ENCODE results near the gene DOCK11.
"Not testable (repeated sequence)": the region's sequence is repeated elsewhere in the genome, so short reads cannot be mapped to it uniquely, and the experiment has no call there.

Gene DOCK11

DNA sequence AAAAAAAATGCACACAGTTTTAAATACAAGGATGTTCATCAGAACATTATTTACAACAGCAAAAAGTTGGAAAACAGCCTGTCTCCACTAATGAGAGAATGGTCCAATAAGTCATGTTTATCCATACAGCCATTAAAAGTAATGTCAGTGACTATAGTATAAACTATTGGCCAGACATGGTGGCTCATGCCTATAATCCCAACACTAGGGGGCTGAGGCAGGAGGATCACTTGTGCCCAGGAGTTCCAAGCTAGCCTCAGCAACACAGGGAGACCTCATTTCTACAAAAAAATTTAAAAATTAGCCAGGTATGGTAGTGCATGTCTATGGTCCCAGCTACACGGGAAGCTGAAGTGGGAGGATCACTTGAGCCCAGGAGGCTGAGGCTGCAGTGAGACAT, 183.7 kb downstream of the DOCK11 start:
- Histone ChIP-seq H3K9me3 (replicated peaks; ENCODE audit: low read length) (no peaks in the 10 kb centered on the region), H3K4me1 (ENCODE audit: control insufficient read depth, insufficient read depth, low read length) (no peaks in the 10 kb centered on the region), H3K4me3 (ENCODE audit: low read length) (no peak overlapping the region), H3K4me2 (ENCODE audit: low read length) (no peak overlapping the region), H3K36me3 (ENCODE audit: insufficient read depth, low read length) (no peaks in the 10 kb centered on the region), H3K9ac (ENCODE audit: low read depth, low read length) (no peak overlapping the region), H3K27me3 (ENCODE audit: control insufficient read depth, insufficient read depth, low read length) (no peaks in the 10 kb centered on the region)

DNA sequence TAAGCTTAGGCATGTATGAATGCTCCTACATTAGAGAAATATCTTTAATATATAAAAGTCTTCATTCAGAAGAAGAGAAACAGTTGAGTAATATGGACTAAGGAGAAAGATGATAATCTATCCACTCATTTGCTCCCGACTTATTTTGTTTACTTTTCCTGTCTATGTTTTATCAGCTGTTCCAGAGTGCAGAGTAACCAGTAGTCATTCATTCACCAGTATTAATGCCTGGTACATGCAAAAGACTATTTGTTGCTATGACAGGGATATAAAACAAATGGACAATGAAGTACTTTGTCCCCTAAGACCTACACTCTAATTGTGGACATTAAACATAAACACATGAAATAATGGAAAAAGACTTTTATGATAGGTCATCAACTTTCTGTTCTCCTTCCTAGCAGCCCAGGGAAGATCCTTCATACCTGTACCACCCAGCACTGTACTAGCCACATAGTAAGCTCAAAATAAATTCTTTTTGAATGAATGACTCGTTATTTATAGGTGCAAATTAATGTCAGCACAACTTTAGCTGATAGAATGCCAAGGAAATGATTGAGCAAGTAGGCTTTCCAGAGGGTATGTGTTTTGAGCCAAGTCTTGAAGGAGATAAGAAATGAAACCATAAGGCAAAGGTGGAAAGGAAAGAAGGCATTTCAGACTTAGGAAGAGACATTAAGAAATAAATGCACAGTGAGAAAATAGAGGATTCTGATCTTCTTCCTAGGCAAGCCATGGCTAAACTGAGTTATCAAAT, 186.8 kb downstream of the DOCK11 start:
- H3K9me3 ChIP-seq (replicated peaks; ENCODE audit: low read length), result no peaks in the 10 kb centered on the region
- H3K9ac ChIP-seq (ENCODE audit: low read depth, low read length), result no peak overlapping the region
- H3K4me3 ChIP-seq (ENCODE audit: low read length), result no peak overlapping the region
- no peaks in the 10 kb centered on the region for H3K27me3 ChIP-seq (ENCODE audit: control insufficient read depth, insufficient read depth, low read length)
- H3K4me1 ChIP-seq (ENCODE audit: control insufficient read depth, insufficient read depth, low read length), result no peaks in the 10 kb centered on the region
- no peak overlapping the region for H3K4me2 ChIP-seq (ENCODE audit: low read length)
- no peaks in the 10 kb centered on the region for H3K36me3 ChIP-seq (ENCODE audit: insufficient read depth, low read length)

DNA sequence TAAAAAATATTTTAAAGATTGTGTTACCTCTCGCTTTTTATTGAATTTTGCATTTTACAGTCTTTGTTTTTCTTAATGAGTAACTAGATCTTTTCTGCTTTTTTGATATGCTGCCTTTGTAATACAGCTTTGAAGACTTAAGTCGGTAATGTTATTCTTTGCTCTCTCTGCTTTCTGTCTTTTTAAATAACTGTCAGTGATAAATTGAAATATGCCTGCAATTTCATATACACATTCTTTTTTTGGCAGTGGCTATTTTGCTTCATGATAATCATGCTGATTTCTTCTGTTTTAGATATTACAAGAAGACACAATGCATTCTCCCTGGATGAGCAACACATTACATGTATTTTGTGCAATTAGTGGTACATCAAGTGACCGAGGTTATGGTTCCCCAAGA, 189.8 kb downstream of the DOCK11 start:
- no peak overlapping the region for H3K4me3 ChIP-seq (ENCODE audit: low read length)
- H3K4me1 ChIP-seq (ENCODE audit: control insufficient read depth, insufficient read depth, low read length), result no peaks in the 10 kb centered on the region
- H3K27me3 ChIP-seq (ENCODE audit: control insufficient read depth, insufficient read depth, low read length), result no peaks in the 10 kb centered on the region
- H3K9ac ChIP-seq (ENCODE audit: low read depth, low read length), result no peak overlapping the region
- no peaks in the 10 kb centered on the region for H3K36me3 ChIP-seq (ENCODE audit: insufficient read depth, low read length)
- H3K4me2 ChIP-seq (ENCODE audit: low read length), result no peak overlapping the region
- H3K9me3 ChIP-seq (replicated peaks; ENCODE audit: low read length), result no peaks in the 10 kb centered on the region

DNA sequence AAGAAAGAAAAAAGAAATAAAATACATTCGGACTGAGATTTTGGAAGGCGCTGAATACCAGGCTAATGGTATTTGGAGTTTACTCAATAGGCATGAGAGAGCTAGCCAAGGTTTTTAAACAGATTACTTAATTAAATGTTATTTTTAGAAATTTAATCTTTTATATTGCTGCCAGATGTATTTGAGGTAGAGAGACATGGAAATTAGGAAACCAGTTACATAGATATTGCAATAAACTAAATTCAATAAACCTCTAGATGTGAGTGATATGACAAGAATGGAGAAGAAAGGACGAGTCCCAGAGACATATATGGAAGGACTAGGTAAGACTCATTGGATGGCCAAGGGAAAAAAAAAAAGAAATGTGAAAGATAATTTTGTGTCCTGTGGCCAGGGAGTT, 193.3 kb downstream of the DOCK11 start:
- no peaks in the 10 kb centered on the region for H3K9me3 ChIP-seq (replicated peaks; ENCODE audit: low read length)
- H3K9ac ChIP-seq (ENCODE audit: low read depth, low read length), result no peak overlapping the region
- no peak overlapping the region for H3K4me3 ChIP-seq (ENCODE audit: low read length)
- H3K4me1 ChIP-seq (ENCODE audit: control insufficient read depth, insufficient read depth, low read length), result no peaks in the 10 kb centered on the region
- no peaks in the 10 kb centered on the region for H3K27me3 ChIP-seq (ENCODE audit: control insufficient read depth, insufficient read depth, low read length)
- H3K4me2 ChIP-seq (ENCODE audit: low read length), result no peak overlapping the region
- H3K36me3 ChIP-seq (ENCODE audit: insufficient read depth, low read length), result no peaks in the 10 kb centered on the region

DNA sequence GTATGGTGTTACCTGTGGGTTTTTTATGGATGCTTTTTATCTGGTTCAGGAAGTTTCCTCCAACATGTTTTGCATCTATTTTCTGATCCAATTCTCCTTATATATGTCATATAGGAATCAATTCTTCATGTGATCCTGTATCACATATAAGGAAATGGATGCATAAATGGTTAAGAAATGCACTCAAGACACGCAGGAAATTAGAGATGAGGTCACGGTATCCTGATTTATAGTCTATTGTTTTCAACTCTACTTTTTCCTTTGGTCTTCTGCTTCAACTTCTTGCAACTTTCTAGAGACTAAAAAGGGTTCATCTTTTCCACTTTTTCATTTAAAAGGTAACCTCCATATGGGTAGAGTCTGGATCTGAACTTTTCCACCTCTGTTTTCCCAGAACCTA, 198.2 kb downstream of the DOCK11 start:
- Histone ChIP-seq H3K36me3 (ENCODE audit: insufficient read depth, low read length) (no peaks in the 10 kb centered on the region), H3K4me3 (ENCODE audit: low read length) (no peak overlapping the region), H3K9me3 (replicated peaks; ENCODE audit: low read length) (no peaks in the 10 kb centered on the region), H3K9ac (ENCODE audit: low read depth, low read length) (no peak overlapping the region), H3K4me2 (ENCODE audit: low read length) (no peak overlapping the region), H3K4me1 (ENCODE audit: control insufficient read depth, insufficient read depth, low read length) (no peaks in the 10 kb centered on the region), H3K27me3 (ENCODE audit: control insufficient read depth, insufficient read depth, low read length) (no peaks in the 10 kb centered on the region)

DNA sequence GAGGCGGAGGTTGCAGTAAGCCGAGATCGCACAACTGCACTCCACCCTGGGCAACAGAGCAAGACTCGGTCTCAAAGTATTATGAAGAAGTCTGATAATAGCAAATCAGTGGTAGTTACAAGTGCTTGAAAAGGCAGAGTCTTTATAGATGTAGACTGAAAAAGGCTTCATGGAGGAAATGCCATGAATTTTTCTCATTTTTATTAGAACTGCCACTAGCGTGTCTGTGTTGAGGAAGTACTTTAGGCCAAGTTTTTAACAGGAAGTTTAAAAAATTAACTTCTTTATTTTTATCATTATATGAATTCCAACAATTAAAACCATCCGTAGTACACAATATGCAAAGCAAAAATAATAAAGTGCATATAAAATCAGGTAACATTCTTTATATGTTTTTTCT, 199.0 kb downstream of the DOCK11 start:
- Histone ChIP-seq H3K9ac (ENCODE audit: low read depth, low read length) (no peak overlapping the region), H3K4me3 (ENCODE audit: low read length) (no peak overlapping the region), H3K4me2 (ENCODE audit: low read length) (no peak overlapping the region), H3K9me3 (replicated peaks; ENCODE audit: low read length) (no peaks in the 10 kb centered on the region), H3K36me3 (ENCODE audit: insufficient read depth, low read length) (no peaks in the 10 kb centered on the region), H3K27me3 (ENCODE audit: control insufficient read depth, insufficient read depth, low read length) (no peaks in the 10 kb centered on the region), H3K4me1 (ENCODE audit: control insufficient read depth, insufficient read depth, low read length) (no peaks in the 10 kb centered on the region)

DNA sequence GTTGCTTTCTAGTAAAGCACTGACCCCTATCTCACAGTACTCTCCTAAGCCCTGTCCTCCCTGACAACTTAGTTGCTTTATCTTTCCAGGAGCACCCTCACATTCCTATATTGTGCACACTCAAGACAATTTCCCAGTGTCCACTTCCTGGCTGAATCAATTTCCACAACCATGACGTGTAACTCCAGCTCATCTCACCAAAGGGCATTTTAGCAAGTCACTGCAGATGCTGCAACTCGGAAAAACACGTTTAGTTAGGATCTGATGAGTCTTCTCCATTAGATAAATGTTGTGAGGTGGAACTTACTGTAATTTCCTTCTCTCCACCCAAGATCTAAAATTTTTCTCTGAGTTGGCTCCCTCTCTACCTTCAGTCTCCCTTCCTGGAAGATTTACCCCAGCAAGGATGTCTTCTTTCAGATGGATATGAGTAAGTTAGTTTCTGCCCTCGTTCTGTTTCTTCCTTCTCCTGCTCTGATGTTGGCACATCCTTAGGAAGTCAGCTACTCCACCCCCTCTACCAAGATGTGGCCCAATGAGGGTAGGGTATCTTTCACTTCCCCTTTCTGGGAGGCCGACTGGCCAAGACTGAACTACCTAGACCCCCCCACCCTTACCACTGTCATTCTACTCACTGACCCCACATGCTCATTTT, 203.0 kb downstream of the DOCK11 start:
- no peaks in the 10 kb centered on the region for H3K27me3 ChIP-seq (ENCODE audit: control insufficient read depth, insufficient read depth, low read length)
- no peaks in the 10 kb centered on the region for H3K9me3 ChIP-seq (replicated peaks; ENCODE audit: low read length)
- no peak overlapping the region for H3K9ac ChIP-seq (ENCODE audit: low read depth, low read length)
- H3K4me3 ChIP-seq (ENCODE audit: low read length), result no peak overlapping the region
- no peak overlapping the region for H3K4me2 ChIP-seq (ENCODE audit: low read length)
- H3K36me3 ChIP-seq (ENCODE audit: insufficient read depth, low read length), result no peaks in the 10 kb centered on the region
- H3K4me1 ChIP-seq (ENCODE audit: control insufficient read depth, insufficient read depth, low read length), result no peaks in the 10 kb centered on the region

DNA sequence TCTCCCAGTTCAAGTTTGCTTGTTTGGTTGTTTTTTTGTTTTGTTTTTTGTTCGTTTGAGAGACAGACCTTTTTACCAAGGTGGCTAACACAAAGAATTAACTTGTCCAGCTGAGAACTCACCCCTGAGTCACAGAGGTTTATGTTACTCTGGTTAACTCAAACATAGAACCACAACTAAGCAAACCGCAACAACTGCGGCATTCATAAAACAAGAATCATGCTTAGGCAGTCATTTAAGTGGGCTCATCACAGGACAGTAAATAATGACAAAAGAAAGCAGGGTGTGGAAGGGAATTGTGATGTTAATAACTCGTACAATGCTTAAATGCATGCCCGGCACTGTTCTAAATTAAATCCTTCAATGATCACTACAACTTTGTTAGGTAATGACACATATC, 207.1 kb downstream of the DOCK11 start:
- Histone ChIP-seq H3K9me3 (replicated peaks; ENCODE audit: low read length) (no peaks in the 10 kb centered on the region), H3K4me2 (ENCODE audit: low read length) (no peak overlapping the region), H3K36me3 (ENCODE audit: insufficient read depth, low read length) (no peaks in the 10 kb centered on the region), H3K9ac (ENCODE audit: low read depth, low read length) (no peak overlapping the region), H3K4me3 (ENCODE audit: low read length) (no peak overlapping the region), H3K4me1 (ENCODE audit: control insufficient read depth, insufficient read depth, low read length) (no peaks in the 10 kb centered on the region), H3K27me3 (ENCODE audit: control insufficient read depth, insufficient read depth, low read length) (no peaks in the 10 kb centered on the region)

DNA sequence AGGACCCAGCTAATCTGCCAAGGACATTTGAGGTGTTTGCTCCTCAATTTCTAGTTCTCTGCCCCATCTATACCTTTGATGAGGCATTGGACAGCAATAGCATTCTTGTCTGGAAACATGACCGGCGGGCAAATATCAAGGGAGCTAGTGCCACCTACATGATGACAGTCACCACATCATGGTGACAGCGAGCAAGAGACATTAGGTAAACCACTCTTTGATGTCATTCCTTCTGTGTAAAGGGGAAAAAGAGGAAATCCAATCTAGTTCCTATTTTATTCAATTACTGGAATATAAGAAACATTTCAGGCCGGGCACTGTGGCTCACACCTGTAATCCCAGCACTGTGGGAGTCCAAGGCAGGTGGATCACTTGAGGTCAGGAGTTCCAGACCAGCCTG, 211.1 kb downstream of the DOCK11 start:
- no peaks in the 10 kb centered on the region for H3K36me3 ChIP-seq (ENCODE audit: insufficient read depth, low read length)
- no peaks in the 10 kb centered on the region for H3K9me3 ChIP-seq (replicated peaks; ENCODE audit: low read length)
- H3K4me3 ChIP-seq (ENCODE audit: low read length), result no peak overlapping the region
- H3K9ac ChIP-seq (ENCODE audit: low read depth, low read length), result no peak overlapping the region
- no peaks in the 10 kb centered on the region for H3K4me1 ChIP-seq (ENCODE audit: control insufficient read depth, insufficient read depth, low read length)
- no peaks in the 10 kb centered on the region for H3K27me3 ChIP-seq (ENCODE audit: control insufficient read depth, insufficient read depth, low read length)
- no peak overlapping the region for H3K4me2 ChIP-seq (ENCODE audit: low read length)

DNA sequence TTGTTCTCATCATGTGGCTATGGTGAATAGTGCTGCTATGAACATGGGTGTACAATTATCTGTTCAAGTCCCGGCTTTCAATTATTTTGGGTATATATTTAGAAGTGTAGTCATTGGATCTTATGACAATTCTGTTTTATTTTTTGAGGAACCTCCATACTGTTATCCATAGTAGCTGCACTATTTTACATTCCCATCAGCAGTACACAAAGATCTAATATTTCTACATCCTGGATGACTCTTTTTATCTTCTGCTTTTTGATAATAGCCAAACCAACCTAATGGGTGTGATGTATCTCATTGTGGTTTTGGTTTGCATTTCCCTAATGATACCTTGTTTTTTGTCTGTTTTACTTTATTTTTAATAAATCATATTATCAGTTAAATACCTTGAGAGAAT, 218.9 kb downstream of the DOCK11 start:
- H3K4me3 ChIP-seq (ENCODE audit: low read length), result no peak overlapping the region
- H3K4me2 ChIP-seq (ENCODE audit: low read length), result no peak overlapping the region
- no peaks in the 10 kb centered on the region for H3K4me1 ChIP-seq (ENCODE audit: control insufficient read depth, insufficient read depth, low read length)
- no peak overlapping the region for H3K9ac ChIP-seq (ENCODE audit: low read depth, low read length)
- no peaks in the 10 kb centered on the region for H3K27me3 ChIP-seq (ENCODE audit: control insufficient read depth, insufficient read depth, low read length)
- H3K9me3 ChIP-seq (replicated peaks; ENCODE audit: low read length), result no peaks in the 10 kb centered on the region
- H3K36me3 ChIP-seq (ENCODE audit: insufficient read depth, low read length), result no peaks in the 10 kb centered on the region

DNA sequence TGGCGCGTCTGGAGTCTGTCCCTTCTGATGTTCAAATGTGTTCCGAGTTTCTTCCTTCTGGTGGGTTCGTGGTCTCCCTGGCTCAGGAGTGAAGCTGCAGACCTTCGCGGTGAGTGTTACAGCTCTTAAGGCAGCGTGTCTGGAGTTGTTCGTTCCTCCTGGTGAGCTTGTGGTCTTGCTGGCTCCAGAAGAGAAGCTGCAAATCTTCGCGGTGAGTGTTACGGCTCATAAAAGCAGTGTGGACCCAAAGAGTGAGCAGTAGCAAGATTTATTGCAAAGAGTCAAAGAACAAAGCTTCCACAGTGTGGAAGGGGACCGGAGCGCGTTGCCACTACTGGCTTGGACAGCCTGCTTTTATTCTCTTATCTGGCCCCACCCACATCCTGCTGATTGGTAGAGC, 220.3 kb downstream of the DOCK11 start:
- not testable (repeated sequence) for H3K4me1 ChIP-seq (ENCODE audit: control insufficient read depth, insufficient read depth, low read length); H3K27me3 ChIP-seq (ENCODE audit: control insufficient read depth, insufficient read depth, low read length)

DNA sequence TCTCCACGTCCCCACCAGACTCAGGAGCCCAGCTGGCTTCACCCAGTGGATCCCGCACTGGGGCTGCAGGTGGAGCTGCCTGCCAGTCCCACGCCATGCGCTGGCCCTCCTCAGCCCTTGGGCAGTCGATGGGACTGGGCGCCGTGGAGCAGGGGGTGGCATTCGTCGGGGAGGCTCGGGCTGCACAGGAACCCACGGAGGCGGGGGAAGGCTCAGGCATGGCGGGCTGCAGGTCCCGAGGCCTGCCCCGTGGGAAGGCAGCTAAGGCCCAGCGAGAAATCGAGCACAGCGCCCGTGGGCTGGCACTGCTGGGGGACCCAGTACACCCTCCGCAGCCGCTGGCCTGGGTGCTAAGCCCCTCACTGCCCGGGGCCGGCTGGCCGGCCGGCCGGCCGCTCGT, 221.2 kb downstream of the DOCK11 start:
- not testable (repeated sequence) for H3K36me3 ChIP-seq (ENCODE audit: insufficient read depth, low read length); H3K27me3 ChIP-seq (ENCODE audit: control insufficient read depth, insufficient read depth, low read length); H3K9ac ChIP-seq (ENCODE audit: low read depth, low read length); H3K4me2 ChIP-seq (ENCODE audit: low read length); H3K4me3 ChIP-seq (ENCODE audit: low read length); H3K9me3 ChIP-seq (replicated peaks; ENCODE audit: low read length); H3K4me1 ChIP-seq (ENCODE audit: control insufficient read depth, insufficient read depth, low read length)

More for the DNA sequence above, 220.3 kb downstream of the DOCK11 start:
- not testable (repeated sequence) for H3K9ac ChIP-seq (ENCODE audit: low read depth, low read length); H3K36me3 ChIP-seq (ENCODE audit: insufficient read depth, low read length); H3K4me3 ChIP-seq (ENCODE audit: low read length); H3K9me3 ChIP-seq (replicated peaks; ENCODE audit: low read length); H3K4me2 ChIP-seq (ENCODE audit: low read length)

All from skeletal muscle satellite cell (primary cell).